PFSK-1 (cell line): Measurements from ENCODE around the gene ASCC3.

ENCODE experiments used
- FOXP2 ChIP-seq: optimal IDR thresholded peaks from 2 replicates; pipeline ENCODE3; 2011; ENCODE audit warnings: borderline replicate concordance, control low read depth, inconsistent platforms; ENCODE audit not compliant: insufficient read depth; ENCODE audit errors: extremely low read length, extremely low read depth
- POLR2AphosphoS5 ChIP-seq: IDR thresholded peaks from 2 replicates; pipeline ENCODE4 v1.6.1; 2012; ENCODE audit warnings: low read depth, mild to moderate bottlenecking, control low read depth, low read length, moderate library complexity
- REST ChIP-seq, 2 experiments: IDR thresholded peaks; 2 replicates each; pipeline versions ENCODE4 v1.6.1 to v1.8.0; 2011 to 2012; ENCODE audit warnings: low read depth in 2 of 2, low read length in 2 of 2, control low read depth in 1 of 2, inconsistent platforms in 1 of 2, mild to moderate bottlenecking in 1 of 2, moderate library complexity in 1 of 2; ENCODE audit not compliant: insufficient read depth in 1 of 2
- SIN3A ChIP-seq: IDR thresholded peaks from 2 replicates; pipeline ENCODE4 v1.6.1; 2012; ENCODE audit warnings: mild to moderate bottlenecking, low read length, moderate library complexity, borderline replicate concordance; ENCODE audit not compliant: insufficient read depth
- TAF1 ChIP-seq: IDR thresholded peaks from 2 replicates; pipeline ENCODE4 v1.6.1; 2012; ENCODE audit warnings: low read length, control low read depth, borderline replicate concordance; ENCODE audit not compliant: insufficient read depth

ASCC3 gene

GRCh38 chr6:100538086-100538485, 343.0 kb downstream of the ASCC3 start:
- no peak for TF ChIP-seq SIN3A
- TF ChIP-seq TAF1 = no peak
- no peak for TF ChIP-seq FOXP2
- TF ChIP-seq POLR2AphosphoS5 = no peak
- TF ChIP-seq REST (IDR thresholded peaks at IDR 0.05; ENCODE audit: insufficient read depth in 1 of 2, low read depth in 2 of 2, low read length in 2 of 2) = no peak

- TF ChIP-seq REST (IDR thresholded peaks at IDR 0.05; ENCODE audit: insufficient read depth in 1 of 2, low read depth in 2 of 2, low read length in 2 of 2) (no peak), SIN3A (no peak), POLR2AphosphoS5 (no peak)
Measured at GRCh38 chr6:100518588-100518987, 362.5 kb downstream of the ASCC3 start.

- TF ChIP-seq POLR2AphosphoS5 (no peak), REST (IDR thresholded peaks at IDR 0.05; ENCODE audit: insufficient read depth in 1 of 2, low read depth in 2 of 2, low read length in 2 of 2) (no peak), FOXP2 (no peak), TAF1 (no peak)
Measured at GRCh38 chr6:100517633-100518032, 363.5 kb downstream of the ASCC3 start.

- TF ChIP-seq SIN3A (no peak), POLR2AphosphoS5 (no peak), REST (IDR thresholded peaks at IDR 0.05; ENCODE audit: insufficient read depth in 1 of 2, low read depth in 2 of 2, low read length in 2 of 2) (no peak)
Measured at GRCh38 chr6:100517106-100517505, 364.0 kb downstream of the ASCC3 start.

DNA sequence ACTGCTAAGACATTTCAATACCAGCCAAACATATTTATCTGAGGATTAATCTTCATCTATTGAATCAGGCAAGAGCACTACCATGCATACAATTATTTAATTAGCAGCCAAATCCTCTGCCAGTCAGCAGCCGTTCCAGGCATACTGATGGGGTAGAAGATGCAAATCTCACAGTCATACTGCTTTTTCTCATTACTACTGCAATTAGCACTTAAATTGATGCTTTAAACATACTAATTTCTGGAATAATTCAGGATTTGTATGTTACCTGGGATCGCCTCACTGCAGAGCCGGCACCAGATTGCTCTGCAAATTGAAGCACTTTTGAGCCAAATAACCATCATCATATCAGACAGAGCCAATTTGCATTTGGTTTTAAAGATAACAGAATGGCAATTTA, 366.5 kb downstream of the ASCC3 start:
- no peak for TF ChIP-seq FOXP2
- TF ChIP-seq REST (IDR thresholded peaks at IDR 0.05; ENCODE audit: insufficient read depth in 1 of 2, low read depth in 2 of 2, low read length in 2 of 2) = no peak
- TF ChIP-seq SIN3A = no peak
- TF ChIP-seq POLR2AphosphoS5 = no peak
- TF ChIP-seq TAF1 = no peak
